HepG2 (cell line): ENCODE results near the gene SPACA4. TPM values are rescaled to one million over a fixed set of nuclear protein-coding genes. Genes with fewer than 3 reads are reported as not detected.

ENCODE experiments used
- ARID5B ChIP-seq: IDR thresholded peaks from 2 replicates; pipeline ENCODE4 v1.4.0; 2020; ENCODE audit warnings: mild to moderate bottlenecking, missing genetic modification reagents
- HHEX ChIP-seq: IDR thresholded peaks from 2 replicates; pipeline ENCODE4 v1.6.1; 2016; ENCODE audit warnings: control low read depth
- KLF13 ChIP-seq: sonication (generic); formaldehyde crosslinking; IDR thresholded peaks from 2 replicates; pipeline ENCODE4 v1.4.0; 2020; ENCODE audit warnings: mild to moderate bottlenecking, missing genetic modification reagents
- KLF9 ChIP-seq: IDR thresholded peaks from 2 replicates; pipeline ENCODE4 v1.6.1; 2016; ENCODE audit warnings: low read depth
- RBM39 ChIP-seq: fragments of 200-400 bp; formaldehyde crosslinking; IDR thresholded peaks from one replicate; pipeline ENCODE4 v1.6.1; 2018; ENCODE audit warnings: antibody characterized with exemption, mild to moderate bottlenecking, low read depth, low read length; ENCODE audit not compliant: poor library complexity, severe bottlenecking
- SRSF1 ChIP-seq: fragments of 200-400 bp; formaldehyde crosslinking; optimal IDR thresholded peaks from 2 replicates; pipeline ENCODE3; 2017; ENCODE audit warnings: mild to moderate bottlenecking, low read depth, low read length, moderate library complexity
- ZNF737 ChIP-seq: sonication (generic); formaldehyde crosslinking; IDR thresholded peaks from 2 replicates; pipeline ENCODE4 v1.5.0; 2020; ENCODE audit warnings: missing genetic modification reagents, mild to moderate bottlenecking, borderline replicate concordance
- polyA plus RNA-seq, 8 experiments: library from polyadenylated mRNA; depleted of rRNA in 3 of 8; stranded (reverse) in 7 of 8; unstranded in 1 of 8; fragments of >200 nt; fragmentation: Illumina TruSeq in 4 of 8; extraction: Trizol in 4 of 8; gene quantifications; 2 replicates each; pipeline versions ENCODE4 v1.2.1 to v1.2.3, GENCODE V29; 2011 to 2016; ENCODE audit warnings: low read depth in 4 of 8, missing spikeins in 1 of 8, mixed read lengths in 1 of 8; ENCODE audit not compliant: insufficient read depth in 1 of 8
- total RNA-seq, 5 experiments: library from RNA; depleted of rRNA; stranded (reverse); fragments of >200 nt; fragmentation: Illumina TruSeq; extraction: Trizol; gene quantifications; 2 replicates each; pipeline ENCODE4 v1.2.3, GENCODE V29; 2016; ENCODE audit warnings: low read depth in 1 of 5
- TF ChIP-seq, protein P1 (sequence below): sonication (generic); formaldehyde crosslinking; IDR thresholded peaks from 2 replicates; pipeline ENCODE4 v1.4.0; 2020; ENCODE audit warnings: missing genetic modification reagents, mild to moderate bottlenecking, borderline replicate concordance
- TF ChIP-seq, protein P2 (sequence below): sonication (generic); formaldehyde crosslinking; IDR thresholded peaks from 2 replicates; pipeline ENCODE4 v1.4.0; 2020; ENCODE audit warnings: mild to moderate bottlenecking, missing genetic modification reagents
- TF ChIP-seq, protein P3 (sequence below): sonication (generic); formaldehyde crosslinking; conservative IDR thresholded peaks from 2 replicates; pipeline ENCODE4 v1.8.0; 2022; ENCODE audit warnings: mild to moderate bottlenecking, moderate library complexity, missing genetic modification reagents
- TF ChIP-seq, protein P4 (sequence below): sonication (generic); formaldehyde crosslinking; IDR thresholded peaks from 2 replicates; pipeline ENCODE4 v1.5.0; 2020; ENCODE audit warnings: mild to moderate bottlenecking, missing genetic modification reagents
- TF ChIP-seq, protein P5 (sequence below): IDR thresholded peaks from 2 replicates; pipeline ENCODE4 v1.6.1; 2016; ENCODE audit warnings: low read depth, borderline replicate concordance

Gene SPACA4
- total and polyA plus RNA-seq, 2 of the 13 experiments (the other 11 are each of a cell fraction or from before 2014, with no cell fraction given), result not detected

GRCh38 chr19:48637449-48637947 is 31.0 kb downstream of the SPACA4 start (continued):
- TF ChIP-seq, protein P1, sequence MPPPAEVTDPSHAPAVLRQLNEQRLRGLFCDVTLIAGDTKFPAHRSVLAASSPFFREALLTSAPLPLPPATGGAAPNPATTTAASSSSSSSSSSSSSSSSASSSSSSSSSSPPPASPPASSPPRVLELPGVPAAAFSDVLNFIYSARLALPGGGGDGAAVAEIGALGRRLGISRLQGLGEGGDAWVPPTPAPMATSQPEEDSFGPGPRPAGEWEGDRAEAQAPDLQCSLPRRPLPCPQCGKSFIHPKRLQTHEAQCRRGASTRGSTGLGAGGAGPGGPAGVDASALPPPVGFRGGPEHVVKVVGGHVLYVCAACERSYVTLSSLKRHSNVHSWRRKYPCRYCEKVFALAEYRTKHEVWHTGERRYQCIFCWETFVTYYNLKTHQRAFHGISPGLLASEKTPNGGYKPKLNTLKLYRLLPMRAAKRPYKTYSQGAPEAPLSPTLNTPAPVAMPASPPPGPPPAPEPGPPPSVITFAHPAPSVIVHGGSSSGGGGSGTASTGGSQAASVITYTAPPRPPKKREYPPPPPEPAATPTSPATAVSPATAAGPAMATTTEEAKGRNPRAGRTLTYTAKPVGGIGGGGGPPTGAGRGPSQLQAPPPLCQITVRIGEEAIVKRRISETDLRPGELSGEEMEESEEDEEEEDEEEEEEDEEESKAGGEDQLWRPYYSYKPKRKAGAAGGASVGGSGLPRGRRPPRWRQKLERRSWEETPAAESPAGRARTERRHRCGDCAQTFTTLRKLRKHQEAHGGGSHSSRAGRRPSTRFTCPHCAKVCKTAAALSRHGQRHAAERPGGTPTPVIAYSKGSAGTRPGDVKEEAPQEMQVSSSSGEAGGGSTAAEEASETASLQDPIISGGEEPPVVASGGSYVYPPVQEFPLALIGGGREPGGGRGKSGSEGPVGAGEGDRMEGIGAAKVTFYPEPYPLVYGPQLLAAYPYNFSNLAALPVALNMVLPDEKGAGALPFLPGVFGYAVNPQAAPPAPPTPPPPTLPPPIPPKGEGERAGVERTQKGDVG (CRISPR knock-in tag), result 0 out of 2 replicates have a peak, but pooled peaks have one; percentile 19
- TF ChIP-seq ARID5B (CRISPR knock-in tag) (peak; percentile 46), ZNF737 (no peak), RBM39 (no peak), KLF13 (CRISPR knock-in tag) (no peak; the same call in 1 of the 2 replicates), HHEX (no peak), KLF9 (CRISPR knock-in tag) (0 out of 2 replicates have a peak, but pooled peaks have one; percentile 68), SRSF1 (no peak)
- TF ChIP-seq, protein P2, sequence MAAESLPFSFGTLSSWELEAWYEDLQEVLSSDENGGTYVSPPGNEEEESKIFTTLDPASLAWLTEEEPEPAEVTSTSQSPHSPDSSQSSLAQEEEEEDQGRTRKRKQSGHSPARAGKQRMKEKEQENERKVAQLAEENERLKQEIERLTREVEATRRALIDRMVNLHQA (CRISPR knock-in tag), result no peak
- TF ChIP-seq, protein P3, sequence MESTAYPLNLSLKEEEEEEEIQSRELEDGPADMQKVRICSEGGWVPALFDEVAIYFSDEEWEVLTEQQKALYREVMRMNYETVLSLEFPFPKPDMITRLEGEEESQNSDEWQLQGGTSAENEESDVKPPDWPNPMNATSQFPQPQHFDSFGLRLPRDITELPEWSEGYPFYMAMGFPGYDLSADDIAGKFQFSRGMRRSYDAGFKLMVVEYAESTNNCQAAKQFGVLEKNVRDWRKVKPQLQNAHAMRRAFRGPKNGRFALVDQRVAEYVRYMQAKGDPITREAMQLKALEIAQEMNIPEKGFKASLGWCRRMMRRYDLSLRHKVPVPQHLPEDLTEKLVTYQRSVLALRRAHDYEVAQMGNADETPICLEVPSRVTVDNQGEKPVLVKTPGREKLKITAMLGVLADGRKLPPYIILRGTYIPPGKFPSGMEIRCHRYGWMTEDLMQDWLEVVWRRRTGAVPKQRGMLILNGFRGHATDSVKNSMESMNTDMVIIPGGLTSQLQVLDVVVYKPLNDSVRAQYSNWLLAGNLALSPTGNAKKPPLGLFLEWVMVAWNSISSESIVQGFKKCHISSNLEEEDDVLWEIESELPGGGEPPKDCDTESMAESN (CRISPR knock-in tag), result 0 out of 2 replicates have a peak, but pooled peaks have one; percentile 28
- TF ChIP-seq, protein P4, sequence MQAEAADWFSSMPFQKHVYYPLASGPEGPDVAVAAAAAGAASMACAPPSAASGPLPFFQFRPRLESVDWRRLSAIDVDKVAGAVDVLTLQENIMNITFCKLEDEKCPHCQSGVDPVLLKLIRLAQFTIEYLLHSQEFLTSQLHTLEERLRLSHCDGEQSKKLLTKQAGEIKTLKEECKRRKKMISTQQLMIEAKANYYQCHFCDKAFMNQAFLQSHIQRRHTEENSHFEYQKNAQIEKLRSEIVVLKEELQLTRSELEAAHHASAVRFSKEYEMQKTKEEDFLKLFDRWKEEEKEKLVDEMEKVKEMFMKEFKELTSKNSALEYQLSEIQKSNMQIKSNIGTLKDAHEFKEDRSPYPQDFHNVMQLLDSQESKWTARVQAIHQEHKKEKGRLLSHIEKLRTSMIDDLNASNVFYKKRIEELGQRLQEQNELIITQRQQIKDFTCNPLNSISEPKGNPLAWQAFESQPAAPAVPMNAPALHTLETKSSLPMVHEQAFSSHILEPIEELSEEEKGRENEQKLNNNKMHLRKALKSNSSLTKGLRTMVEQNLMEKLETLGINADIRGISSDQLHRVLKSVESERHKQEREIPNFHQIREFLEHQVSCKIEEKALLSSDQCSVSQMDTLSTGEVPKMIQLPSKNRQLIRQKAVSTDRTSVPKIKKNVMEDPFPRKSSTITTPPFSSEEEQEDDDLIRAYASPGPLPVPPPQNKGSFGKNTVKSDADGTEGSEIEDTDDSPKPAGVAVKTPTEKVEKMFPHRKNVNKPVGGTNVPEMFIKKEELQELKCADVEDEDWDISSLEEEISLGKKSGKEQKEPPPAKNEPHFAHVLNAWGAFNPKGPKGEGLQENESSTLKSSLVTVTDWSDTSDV (CRISPR knock-in tag), result no peak
- TF ChIP-seq, protein P5, sequence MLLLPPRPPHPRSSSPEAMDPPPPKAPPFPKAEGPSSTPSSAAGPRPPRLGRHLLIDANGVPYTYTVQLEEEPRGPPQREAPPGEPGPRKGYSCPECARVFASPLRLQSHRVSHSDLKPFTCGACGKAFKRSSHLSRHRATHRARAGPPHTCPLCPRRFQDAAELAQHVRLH (CRISPR knock-in tag), result peak; percentile 33; the same call in 1 of the 2 replicates
